ENCODE results near the gene JAG1. TPM values are rescaled to one million over a fixed set of nuclear protein-coding genes. Genes with fewer than 3 reads are reported as not detected.

JAG1 gene
- total and polyA plus RNA-seq, 2 donors (not counting 3 experiments of a cell fraction or from before 2014, with no cell fraction given) = 19.7 to 37.0 TPM

DNA sequence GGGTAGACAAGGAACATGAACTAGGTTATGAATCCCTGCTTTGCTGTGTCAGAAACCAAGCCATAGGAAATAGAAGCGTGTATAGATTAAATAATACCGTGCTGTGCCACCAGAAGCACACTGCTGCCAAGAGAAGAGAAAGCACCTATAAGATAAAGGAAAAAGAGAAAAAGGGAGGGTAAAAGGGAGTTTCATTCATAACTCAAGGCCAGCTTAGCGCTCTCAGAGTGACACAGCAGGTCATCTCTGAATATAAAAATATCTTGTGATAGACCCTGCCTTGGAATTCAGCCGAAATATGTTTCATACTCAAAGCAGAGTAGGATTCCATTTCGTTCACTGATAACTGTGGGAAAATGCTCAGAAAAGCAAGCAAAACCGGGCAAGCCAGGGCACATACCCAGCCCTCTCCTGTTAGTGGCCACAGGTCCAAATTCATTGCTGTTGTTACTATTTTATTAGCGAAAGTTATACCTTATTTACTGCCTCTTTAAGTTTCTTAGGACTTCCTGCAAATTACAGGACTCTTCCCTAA is 8.7 kb downstream of the JAG1 start:
- ChIA-PET POLR2A (no interaction called here), CTCF (interaction anchor here (1.0 to 1.1 kb wide), 3 partner anchors 15 to 112 kb away, joined by 3 to 5 read pairs (median 3); no protein-coding TSS in a partner anchor)
- peak overlapping the region; percentile 51 for H3K4me2 ChIP-seq (ENCODE audit: insufficient read depth, low read length)
- H3K9me3 ChIP-seq (replicated peaks; ENCODE audit: control insufficient read depth, insufficient read depth, low read length) = no peaks in the 10 kb centered on the region
- intact Hi-C loops (cut with micrococcal nuclease) (no loop called here), dilution Hi-C loops (cut with MboI; ENCODE audit: extremely low pct_ligation_motif_present, low sequenced_read_pairs) (no loop called here)
- no TSS peak for BruUV-seq (replicated peaks)
- H3K4me3 ChIP-seq (replicated peaks in 1 of 3; ENCODE audit: insufficient read depth in 1 of 3, low read depth in 1 of 3, low read length in 3 of 3) = no peak overlapping the region
- no peaks in the 10 kb centered on the region for H3K9me1 ChIP-seq (replicated peaks; ENCODE audit: control insufficient read depth, extremely low read depth, insufficient read depth, low read length)
- H3K27me3 ChIP-seq (ENCODE audit: control insufficient read depth in 2 of 2, insufficient read depth in 2 of 2, low read length in 2 of 2) = no peaks in the 10 kb centered on the region
- H4K20me1 ChIP-seq (replicated peaks; ENCODE audit: control insufficient read depth, extremely low read depth, insufficient read depth, low read length) = no peaks in the 10 kb centered on the region
- FAIRE-seq (peak; percentile 44), DNase-seq (ENCODE audit: low read depth, low spot score) (peak; percentile 46)
- H3K36me3 ChIP-seq (ENCODE audit: control insufficient read depth in 2 of 2, extremely low read depth in 1 of 2, insufficient read depth in 2 of 2, low read length in 2 of 2) = peaks cover 19 to 36% of the 10 kb centered on the region in 2 experiments
- no peak for TF ChIP-seq POLR2A (IDR thresholded peaks at IDR 0.05; ENCODE audit: low read depth, low read length)
- TF ChIP-seq FOS (IDR thresholded peaks at IDR 0.05; ENCODE audit: borderline replicate concordance, insufficient read depth, low read length) = no peak
- TF ChIP-seq, protein P1, sequence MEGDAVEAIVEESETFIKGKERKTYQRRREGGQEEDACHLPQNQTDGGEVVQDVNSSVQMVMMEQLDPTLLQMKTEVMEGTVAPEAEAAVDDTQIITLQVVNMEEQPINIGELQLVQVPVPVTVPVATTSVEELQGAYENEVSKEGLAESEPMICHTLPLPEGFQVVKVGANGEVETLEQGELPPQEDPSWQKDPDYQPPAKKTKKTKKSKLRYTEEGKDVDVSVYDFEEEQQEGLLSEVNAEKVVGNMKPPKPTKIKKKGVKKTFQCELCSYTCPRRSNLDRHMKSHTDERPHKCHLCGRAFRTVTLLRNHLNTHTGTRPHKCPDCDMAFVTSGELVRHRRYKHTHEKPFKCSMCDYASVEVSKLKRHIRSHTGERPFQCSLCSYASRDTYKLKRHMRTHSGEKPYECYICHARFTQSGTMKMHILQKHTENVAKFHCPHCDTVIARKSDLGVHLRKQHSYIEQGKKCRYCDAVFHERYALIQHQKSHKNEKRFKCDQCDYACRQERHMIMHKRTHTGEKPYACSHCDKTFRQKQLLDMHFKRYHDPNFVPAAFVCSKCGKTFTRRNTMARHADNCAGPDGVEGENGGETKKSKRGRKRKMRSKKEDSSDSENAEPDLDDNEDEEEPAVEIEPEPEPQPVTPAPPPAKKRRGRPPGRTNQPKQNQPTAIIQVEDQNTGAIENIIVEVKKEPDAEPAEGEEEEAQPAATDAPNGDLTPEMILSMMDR (IDR thresholded peaks at IDR 0.05; ENCODE audit: extremely low read depth in 1 of 2, insufficient read depth in 1 of 2, low read depth in 1 of 2, low read length in 2 of 2) = no peak
- TF ChIP-seq JUN (IDR thresholded peaks at IDR 0.05; ENCODE audit: borderline replicate concordance, insufficient read depth, insufficient read length, low read depth) = no peak
- TF ChIP-seq POLR2AphosphoS5 (IDR thresholded peaks at IDR 0.05; ENCODE audit: insufficient read depth, low read depth, low read length) = no peak
- TF ChIP-seq, protein P2, sequence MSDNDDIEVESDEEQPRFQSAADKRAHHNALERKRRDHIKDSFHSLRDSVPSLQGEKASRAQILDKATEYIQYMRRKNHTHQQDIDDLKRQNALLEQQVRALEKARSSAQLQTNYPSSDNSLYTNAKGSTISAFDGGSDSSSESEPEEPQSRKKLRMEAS (IDR thresholded peaks at IDR 0.05; ENCODE audit: insufficient read depth, insufficient read length) = no peak
- TF ChIP-seq MYC (IDR thresholded peaks at IDR 0.05; ENCODE audit: low read depth, low read length) = no peak
- no peak for TF ChIP-seq EZH2 (IDR thresholded peaks at IDR 0.05; ENCODE audit: borderline replicate concordance, low read depth, low read length, severe bottlenecking)
- TF ChIP-seq GATA2 (IDR thresholded peaks at IDR 0.05; ENCODE audit: insufficient read depth, insufficient read length, low read depth, low read length) = no peak
- peaks cover 54% of the 10 kb centered on the region for H3K4me1 ChIP-seq (ENCODE audit: control insufficient read depth, extremely low read depth, insufficient read depth, low read length)
- peak overlapping the region; percentile 29 for H3K9ac ChIP-seq (replicated peaks; ENCODE audit: extremely low read depth, insufficient read depth, low read length)
- H3K27ac ChIP-seq (ENCODE audit: insufficient read depth, low read depth, low read length) = peak overlapping the region; percentile 94
- peak overlapping the region; percentile 11 for H2AFZ ChIP-seq (ENCODE audit: low read depth, low read length)
- peaks cover 72% of the 10 kb centered on the region for H3K79me2 ChIP-seq (ENCODE audit: control insufficient read depth, insufficient read depth, low read length)

Measured in endothelial cell of umbilical vein (primary cell).